ENCODE data around the gene TMPRSS3.

Gene TMPRSS3

DNA sequence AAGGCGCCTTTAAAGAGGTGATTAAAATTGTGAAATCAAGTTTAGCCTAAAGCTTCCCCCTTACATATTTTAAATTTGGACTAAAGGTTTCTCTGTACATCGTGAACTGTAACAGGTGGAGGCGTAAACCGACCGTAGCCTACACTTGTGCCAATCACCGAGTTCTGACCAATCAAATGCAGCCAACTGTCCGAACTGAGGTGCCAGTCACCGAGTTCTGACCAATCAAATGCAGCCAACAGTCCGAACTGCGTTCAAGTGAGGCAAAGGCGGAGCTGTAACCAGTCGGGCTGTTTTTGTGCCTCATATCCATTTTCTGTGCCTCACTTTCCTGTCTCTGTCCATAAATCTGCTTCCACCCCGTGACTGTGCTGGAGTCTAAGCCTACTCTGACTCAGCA is 36.9 kb downstream of the TMPRSS3 start:
- Histone ChIP-seq H3K4me2 (ENCODE audit: low read length, poor library complexity, severe bottlenecking) (no peak overlapping the region), H3K9ac (ENCODE audit: low read length) (no peak overlapping the region), H3K14ac (ENCODE audit: low read length in 2 of 2) (no peak overlapping the region), H3K4me3 (ENCODE audit: insufficient read depth in 1 of 2, low read depth in 1 of 2, low read length in 2 of 2) (no peak overlapping the region), H2AFZ (ENCODE audit: low read depth, low read length) (no peak overlapping the region), H2BK5ac (ENCODE audit: low read depth, low read length, poor library complexity, severe bottlenecking) (no peak overlapping the region), H3K36me3 (ENCODE audit: control insufficient read depth in 1 of 2, insufficient read depth in 2 of 2, low read depth in 1 of 2, low read length in 2 of 2) (no peaks in the 10 kb centered on the region), H3K18ac (ENCODE audit: low read depth in 1 of 2, low read length in 2 of 2) (no peak overlapping the region), H4K91ac (ENCODE audit: low read length) (no peak overlapping the region), H2AK5ac (ENCODE audit: low read length, severe bottlenecking) (no peak overlapping the region), H3K4ac (ENCODE audit: low read depth in 1 of 2, low read length in 2 of 2) (no peak overlapping the region), H2BK12ac (ENCODE audit: low read length in 2 of 2) (no peak overlapping the region), H3K9me3 (ENCODE audit: control insufficient read depth, low read length) (peaks cover 13% of the 10 kb centered on the region), H3K27ac (ENCODE audit: low read length, poor library complexity, severe bottlenecking) (no peak overlapping the region), H3K79me1 (replicated peaks; ENCODE audit: low read length, poor library complexity, severe bottlenecking) (no peaks in the 10 kb centered on the region), H3K4me1 (ENCODE audit: control insufficient read depth, insufficient read depth, low read depth, low read length) (peaks cover 2% of the 10 kb centered on the region), H3K27me3 (ENCODE audit: control insufficient read depth in 1 of 2, insufficient read depth in 1 of 2, low read length in 2 of 2) (peaks cover 23 to 27% of the 10 kb centered on the region in 2 experiments), H2BK15ac (ENCODE audit: low read depth, poor library complexity, severe bottlenecking) (no peak overlapping the region), H4K8ac (ENCODE audit: low read length) (no peak overlapping the region), H2BK120ac (ENCODE audit: low read depth, low read length) (no peak overlapping the region), H3K23ac (ENCODE audit: low read length in 2 of 2) (no peak overlapping the region)
- no peak for DNase-seq
- 78% methylated on average over 13 of the region's 13 CpGs for WGBS

DNA sequence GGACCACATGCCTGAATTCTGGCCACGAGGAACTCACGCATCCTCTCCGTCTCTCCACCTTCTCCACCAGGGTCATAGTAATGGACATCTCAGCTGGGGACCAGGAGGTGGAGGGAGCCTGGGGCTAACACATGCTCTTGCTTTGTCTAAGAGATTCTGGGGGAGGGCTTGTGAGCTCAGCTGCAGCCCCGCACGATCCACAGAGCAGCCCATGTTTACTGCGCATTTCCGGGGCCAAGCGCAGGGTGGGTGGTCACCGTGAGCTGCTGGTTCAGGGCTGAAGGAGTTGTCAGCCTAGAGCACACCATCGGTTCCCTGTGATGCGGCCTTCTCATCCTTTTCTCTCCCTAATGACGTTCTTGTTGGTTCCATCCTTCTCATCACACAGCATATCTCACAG is 37.6 kb downstream of the TMPRSS3 start:
- no peak overlapping the region for H2AFZ ChIP-seq (ENCODE audit: low read depth, low read length)
- no peak overlapping the region for H2AK5ac ChIP-seq (ENCODE audit: low read length, severe bottlenecking)
- no peak overlapping the region for H3K4me3 ChIP-seq (ENCODE audit: insufficient read depth in 1 of 2, low read depth in 1 of 2, low read length in 2 of 2)
- H3K4me1 ChIP-seq (ENCODE audit: control insufficient read depth, insufficient read depth, low read depth, low read length): peaks cover 2% of the 10 kb centered on the region
- 86% methylated on average over 9 of the region's 12 CpGs for WGBS
- H2BK12ac ChIP-seq (ENCODE audit: low read length in 2 of 2): no peak overlapping the region
- H3K23ac ChIP-seq (ENCODE audit: low read length in 2 of 2): no peak overlapping the region
- H4K8ac ChIP-seq (ENCODE audit: low read length): no peak overlapping the region
- H2BK120ac ChIP-seq (ENCODE audit: low read depth, low read length): no peak overlapping the region
- H3K14ac ChIP-seq (ENCODE audit: low read length in 2 of 2): no peak overlapping the region
- H3K18ac ChIP-seq (ENCODE audit: low read depth in 1 of 2, low read length in 2 of 2): no peak overlapping the region
- H2BK5ac ChIP-seq (ENCODE audit: low read depth, low read length, poor library complexity, severe bottlenecking): no peak overlapping the region
- peaks cover 23 to 25% of the 10 kb centered on the region in 2 experiments for H3K27me3 ChIP-seq (ENCODE audit: control insufficient read depth in 1 of 2, insufficient read depth in 1 of 2, low read length in 2 of 2)
- H3K79me1 ChIP-seq (replicated peaks; ENCODE audit: low read length, poor library complexity, severe bottlenecking): no peaks in the 10 kb centered on the region
- H2BK15ac ChIP-seq (ENCODE audit: low read depth, poor library complexity, severe bottlenecking): no peak overlapping the region
- H3K36me3 ChIP-seq (ENCODE audit: control insufficient read depth in 1 of 2, insufficient read depth in 2 of 2, low read depth in 1 of 2, low read length in 2 of 2): no peaks in the 10 kb centered on the region
- no peak overlapping the region for H3K27ac ChIP-seq (ENCODE audit: low read length, poor library complexity, severe bottlenecking)
- H4K91ac ChIP-seq (ENCODE audit: low read length): no peak overlapping the region
- no peak overlapping the region for H3K9ac ChIP-seq (ENCODE audit: low read length)
- no peak for DNase-seq
- H3K4me2 ChIP-seq (ENCODE audit: low read length, poor library complexity, severe bottlenecking): no peak overlapping the region
- H3K9me3 ChIP-seq (ENCODE audit: control insufficient read depth, low read length): peaks cover 13% of the 10 kb centered on the region
- H3K4ac ChIP-seq (ENCODE audit: low read depth in 1 of 2, low read length in 2 of 2): no peak overlapping the region

DNA sequence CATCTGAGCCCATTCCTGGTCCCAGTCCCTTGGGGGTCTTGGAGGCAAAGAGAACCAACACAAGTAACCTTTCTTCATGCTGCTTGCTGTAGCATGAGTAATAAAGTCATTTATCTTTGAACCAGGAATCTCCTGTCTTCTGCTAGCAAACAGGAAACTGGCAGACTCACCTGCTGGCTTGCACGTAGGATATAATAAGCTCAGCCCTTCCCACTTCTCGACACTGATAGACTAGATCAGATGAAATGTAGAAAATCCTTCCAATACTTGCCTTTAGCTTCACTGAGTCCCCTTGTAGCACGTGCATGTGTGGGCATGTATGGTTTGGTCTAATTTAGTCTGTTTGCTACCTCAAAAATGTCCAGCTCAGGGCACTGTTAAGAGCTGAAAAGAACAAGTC is 38.5 kb downstream of the TMPRSS3 start:
- no peak overlapping the region for H2AFZ ChIP-seq (ENCODE audit: low read depth, low read length)
- no peak overlapping the region for H2BK120ac ChIP-seq (ENCODE audit: low read depth, low read length)
- no peak overlapping the region for H3K27ac ChIP-seq (ENCODE audit: low read length, poor library complexity, severe bottlenecking)
- no peaks in the 10 kb centered on the region for H3K79me1 ChIP-seq (replicated peaks; ENCODE audit: low read length, poor library complexity, severe bottlenecking)
- H3K4me2 ChIP-seq (ENCODE audit: low read length, poor library complexity, severe bottlenecking): no peak overlapping the region
- H3K27me3 ChIP-seq (ENCODE audit: control insufficient read depth in 1 of 2, insufficient read depth in 1 of 2, low read length in 2 of 2): peaks cover 17 to 19% of the 10 kb centered on the region in 2 experiments
- H3K36me3 ChIP-seq (ENCODE audit: control insufficient read depth in 1 of 2, insufficient read depth in 2 of 2, low read depth in 1 of 2, low read length in 2 of 2): no peaks in the 10 kb centered on the region
- H3K4me1 ChIP-seq (ENCODE audit: control insufficient read depth, insufficient read depth, low read depth, low read length): peaks cover 2% of the 10 kb centered on the region
- H2BK12ac ChIP-seq (ENCODE audit: low read length in 2 of 2): no peak overlapping the region
- no peak for DNase-seq
- 48% methylated on average over 2 of the region's 3 CpGs for WGBS
- H3K23ac ChIP-seq (ENCODE audit: low read length in 2 of 2): no peak overlapping the region
- H3K9ac ChIP-seq (ENCODE audit: low read length): no peak overlapping the region
- H3K4ac ChIP-seq (ENCODE audit: low read depth in 1 of 2, low read length in 2 of 2): no peak overlapping the region
- H3K14ac ChIP-seq (ENCODE audit: low read length in 2 of 2): no peak overlapping the region
- H4K8ac ChIP-seq (ENCODE audit: low read length): no peak overlapping the region
- H4K91ac ChIP-seq (ENCODE audit: low read length): no peak overlapping the region
- no peak overlapping the region for H3K18ac ChIP-seq (ENCODE audit: low read depth in 1 of 2, low read length in 2 of 2)
- peaks cover 13% of the 10 kb centered on the region for H3K9me3 ChIP-seq (ENCODE audit: control insufficient read depth, low read length)
- no peak overlapping the region for H2AK5ac ChIP-seq (ENCODE audit: low read length, severe bottlenecking)
- no peak overlapping the region for H2BK5ac ChIP-seq (ENCODE audit: low read depth, low read length, poor library complexity, severe bottlenecking)
- H3K4me3 ChIP-seq (ENCODE audit: insufficient read depth in 1 of 2, low read depth in 1 of 2, low read length in 2 of 2): no peak overlapping the region
- no peak overlapping the region for H2BK15ac ChIP-seq (ENCODE audit: low read depth, poor library complexity, severe bottlenecking)

DNA sequence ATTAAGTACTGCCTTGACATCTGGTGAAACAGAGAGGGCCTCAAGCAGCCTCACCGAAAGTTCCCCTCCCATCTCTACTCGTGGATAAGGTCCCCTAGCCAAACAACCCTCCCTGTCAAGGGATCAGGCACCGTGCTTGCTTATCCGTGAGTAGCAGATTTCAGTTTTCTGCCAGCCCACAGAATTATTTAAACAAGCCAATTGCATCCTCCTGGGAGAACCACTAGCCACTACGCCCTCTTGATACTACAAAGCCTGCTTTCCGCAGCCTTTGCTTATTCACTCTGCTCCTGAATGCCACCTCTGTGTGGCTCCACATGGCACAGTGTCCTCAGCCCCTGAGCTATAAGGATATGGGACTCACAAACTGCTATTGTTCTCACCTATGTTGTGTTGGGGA is 39.2 kb downstream of the TMPRSS3 start:
- no peak overlapping the region for H3K9ac ChIP-seq (ENCODE audit: low read length)
- peaks cover 13% of the 10 kb centered on the region for H3K9me3 ChIP-seq (ENCODE audit: control insufficient read depth, low read length)
- no peak overlapping the region for H2AK5ac ChIP-seq (ENCODE audit: low read length, severe bottlenecking)
- H3K36me3 ChIP-seq (ENCODE audit: control insufficient read depth in 1 of 2, insufficient read depth in 2 of 2, low read depth in 1 of 2, low read length in 2 of 2): no peaks in the 10 kb centered on the region
- H3K14ac ChIP-seq (ENCODE audit: low read length in 2 of 2): no peak overlapping the region
- no peak overlapping the region for H3K4me2 ChIP-seq (ENCODE audit: low read length, poor library complexity, severe bottlenecking)
- H2BK12ac ChIP-seq (ENCODE audit: low read length in 2 of 2): no peak overlapping the region
- 56% methylated on average over 6 of the region's 6 CpGs for WGBS
- no peak overlapping the region for H3K27ac ChIP-seq (ENCODE audit: low read length, poor library complexity, severe bottlenecking)
- H3K4me1 ChIP-seq (ENCODE audit: control insufficient read depth, insufficient read depth, low read depth, low read length): peaks cover 2% of the 10 kb centered on the region
- H3K23ac ChIP-seq (ENCODE audit: low read length in 2 of 2): no peak overlapping the region
- no peak overlapping the region for H2BK120ac ChIP-seq (ENCODE audit: low read depth, low read length)
- H2BK5ac ChIP-seq (ENCODE audit: low read depth, low read length, poor library complexity, severe bottlenecking): no peak overlapping the region
- H3K79me1 ChIP-seq (replicated peaks; ENCODE audit: low read length, poor library complexity, severe bottlenecking): no peaks in the 10 kb centered on the region
- H4K91ac ChIP-seq (ENCODE audit: low read length): no peak overlapping the region
- no peak overlapping the region for H4K8ac ChIP-seq (ENCODE audit: low read length)
- no peak for DNase-seq
- H3K27me3 ChIP-seq (ENCODE audit: control insufficient read depth in 1 of 2, insufficient read depth in 1 of 2, low read length in 2 of 2): peaks cover 11 to 15% of the 10 kb centered on the region in 2 experiments
- no peak overlapping the region for H2AFZ ChIP-seq (ENCODE audit: low read depth, low read length)
- no peak overlapping the region for H3K18ac ChIP-seq (ENCODE audit: low read depth in 1 of 2, low read length in 2 of 2)
- no peak overlapping the region for H3K4me3 ChIP-seq (ENCODE audit: insufficient read depth in 1 of 2, low read depth in 1 of 2, low read length in 2 of 2)
- no peak overlapping the region for H3K4ac ChIP-seq (ENCODE audit: low read depth in 1 of 2, low read length in 2 of 2)
- no peak overlapping the region for H2BK15ac ChIP-seq (ENCODE audit: low read depth, poor library complexity, severe bottlenecking)
